ENCODE measurements around the gene RETNLB.

RETNLB gene

GRCh38 chr3:108718454-108718853, 38.8 kb downstream of the RETNLB start:
- Histone ChIP-seq H3K27me3 (ENCODE audit: insufficient read depth, poor library complexity, severe bottlenecking) (no peaks in the 10 kb centered on the region), H3K27ac (replicated peaks) (no peak overlapping the region), H3K4me3 (replicated peaks; ENCODE audit: insufficient read depth, low read length) (no peak overlapping the region)
- TF ChIP-seq CTCF (IDR thresholded peaks at IDR 0.05; ENCODE audit: insufficient read depth, low read length) (no peak), SPI1 (IDR thresholded peaks at IDR 0.05; ENCODE audit: borderline replicate concordance, low read depth) (no peak), REST (IDR thresholded peaks at IDR 0.05; ENCODE audit: insufficient replicate concordance, low read depth) (no peak), POLR2AphosphoS5 (IDR thresholded peaks at IDR 0.05; ENCODE audit: low read depth) (no peak), GABPA (IDR thresholded peaks at IDR 0.05; ENCODE audit: low read depth) (no peak)
- no peak for DNase-seq (ENCODE audit: low read depth in 1 of 2, low spot score in 1 of 2)

GRCh38 chr3:108713816-108714215, 43.4 kb downstream of the RETNLB start:
- DNase-seq (ENCODE audit: low read depth in 1 of 2, low spot score in 1 of 2), result no peak
- TF ChIP-seq CTCF (IDR thresholded peaks at IDR 0.05; ENCODE audit: insufficient read depth, low read length), result no peak
- no peak for TF ChIP-seq REST (IDR thresholded peaks at IDR 0.05; ENCODE audit: insufficient replicate concordance, low read depth)
- TF ChIP-seq GABPA (IDR thresholded peaks at IDR 0.05; ENCODE audit: low read depth), result no peak
- no peak for TF ChIP-seq SPI1 (IDR thresholded peaks at IDR 0.05; ENCODE audit: borderline replicate concordance, low read depth)
- TF ChIP-seq POLR2AphosphoS5 (IDR thresholded peaks at IDR 0.05; ENCODE audit: low read depth), result no peak
- Histone ChIP-seq H3K27ac (replicated peaks) (no peak overlapping the region), H3K4me3 (replicated peaks; ENCODE audit: insufficient read depth, low read length) (no peak overlapping the region), H3K27me3 (ENCODE audit: insufficient read depth, poor library complexity, severe bottlenecking) (no peaks in the 10 kb centered on the region)

GRCh38 chr3:108713009-108713516, 44.1 kb downstream of the RETNLB start:
- TF ChIP-seq SPI1 (IDR thresholded peaks at IDR 0.05; ENCODE audit: borderline replicate concordance, low read depth), result no peak
- no peak for TF ChIP-seq GABPA (IDR thresholded peaks at IDR 0.05; ENCODE audit: low read depth)
- TF ChIP-seq POLR2AphosphoS5 (IDR thresholded peaks at IDR 0.05; ENCODE audit: low read depth), result no peak
- TF ChIP-seq REST (IDR thresholded peaks at IDR 0.05; ENCODE audit: insufficient replicate concordance, low read depth), result no peak
- no peak for TF ChIP-seq CTCF (IDR thresholded peaks at IDR 0.05; ENCODE audit: insufficient read depth, low read length)
- no peak overlapping the region for H3K27ac ChIP-seq (replicated peaks)
- DNase-seq (ENCODE audit: low read depth in 1 of 2, low spot score in 1 of 2), result no peak
- H3K4me3 ChIP-seq (replicated peaks; ENCODE audit: insufficient read depth, low read length), result no peak overlapping the region
- H3K27me3 ChIP-seq (ENCODE audit: insufficient read depth, poor library complexity, severe bottlenecking), result no peaks in the 10 kb centered on the region
